Natural killer cell treated with Interleukin-12 subunit alpha and Interleukin-12 subunit beta and Interleukin-15 and Interleukin-18, amount 100 ng/mL, for 72 hours (primary cell): ENCODE data around the gene CDKN2B-AS1. TPM values are rescaled to one million over a fixed set of nuclear protein-coding genes. Genes with fewer than 3 reads are reported as not detected.

Experiments used
- ATAC-seq, 2 donors: fragments of 150-1000 bp; cut with Tn5 transposase in 1 of 2; sonication (Bioruptor Pico), chemical (Tn5 transposase) in 1 of 2; 2 replicates each; pipeline ENCODE4 v1.10.0; 2021
- DNase-seq: peaks from one replicate; pipeline ENCODE4 v3.0.0; 2022; ENCODE audit warnings: low spot score
- H3K27ac Mint-ChIP-seq, 2 donors: 1 replicate in 1 of 2; 2 replicates in 1 of 2; pipeline ENCODE4 v1.8.0; 2022; ENCODE audit warnings: mixed read lengths in 2 of 2, mild to moderate bottlenecking in 1 of 2, moderate library complexity in 1 of 2
- H3K27me3 Mint-ChIP-seq, 2 donors: 1 replicate in 1 of 2; 2 replicates in 1 of 2; pipeline ENCODE4 v1.8.0; 2022; ENCODE audit warnings: mixed read lengths in 2 of 2
- H3K36me3 Mint-ChIP-seq: one replicate; pipeline ENCODE4 v1.8.0; 2022; ENCODE audit warnings: mixed read lengths
- H3K4me1 Mint-ChIP-seq, 2 donors: 1 replicate in 1 of 2; 2 replicates in 1 of 2; pipeline ENCODE4 v1.8.0; 2022; ENCODE audit warnings: low read depth in 2 of 2, mixed read lengths in 2 of 2, mild to moderate bottlenecking in 1 of 2
- H3K4me3 Mint-ChIP-seq: one replicate; pipeline ENCODE4 v1.8.0; 2022; ENCODE audit warnings: mixed read lengths
- H3K9me3 Mint-ChIP-seq: 2 replicates; pipeline ENCODE4 v1.8.0; 2022; ENCODE audit warnings: mixed read lengths
- total RNA-seq, 2 donors: library from RNA; stranded (reverse); gene quantifications; one replicate each; pipeline ENCODE4 v1.2.3, GENCODE V29; 2022

The CDKN2B-AS1 gene
- total RNA-seq, 2 donors from 2014 or later, result 2.0 to 2.4 TPM

- DNase-seq (no peak), ATAC-seq (peak; percentile 66 to 81)
- H3K9me3 Mint-ChIP-seq, result no peaks in the 10 kb centered on the region
- H3K36me3 Mint-ChIP-seq, result no peaks in the 10 kb centered on the region
- H3K4me1 Mint-ChIP-seq, result peaks cover 5 to 7% of the 10 kb centered on the region in 2 donors
- H3K27ac Mint-ChIP-seq, result no peak overlapping the region
- no peak overlapping the region for H3K4me3 Mint-ChIP-seq
- peaks cover 0 to 3% of the 10 kb centered on the region in 2 donors for H3K27me3 Mint-ChIP-seq
Observed at GRCh38 chr9:22073349-22073748, 78.8 kb downstream of the CDKN2B-AS1 start.

DNA sequence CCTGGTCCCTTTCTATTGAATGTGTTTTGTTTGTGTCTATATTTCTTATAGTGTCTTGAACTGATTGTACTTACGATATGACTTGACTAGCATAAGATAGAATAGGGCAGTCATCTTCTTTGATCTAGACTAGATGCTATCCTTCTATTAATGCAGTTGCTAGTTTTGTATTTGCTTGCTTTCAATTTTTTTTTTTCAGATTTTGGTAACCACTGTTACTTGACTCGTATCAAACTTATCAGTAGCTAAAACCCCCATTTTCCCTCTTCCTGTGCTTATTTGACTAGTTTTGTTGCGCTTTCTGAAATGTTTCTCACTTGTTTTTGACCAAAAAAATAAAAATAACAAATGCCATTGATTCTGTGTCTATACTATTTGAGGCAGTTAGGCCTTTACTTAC is 83.5 kb downstream of the CDKN2B-AS1 start:
- H3K27ac Mint-ChIP-seq, result peak overlapping the region in 1 of 2 donors; percentile 35
- peaks cover 5% of the 10 kb centered on the region for H3K36me3 Mint-ChIP-seq
- H3K27me3 Mint-ChIP-seq, result peaks cover 3% of the 10 kb centered on the region in 2 donors
- no peaks in the 10 kb centered on the region for H3K9me3 Mint-ChIP-seq
- DNase-seq, result no peak
- no peak overlapping the region for H3K4me3 Mint-ChIP-seq
- ATAC-seq, result no peak
- peaks cover 17 to 23% of the 10 kb centered on the region in 2 donors for H3K4me1 Mint-ChIP-seq

- Mint-ChIP-seq H3K9me3 (no peaks in the 10 kb centered on the region), H3K36me3 (peaks cover 5% of the 10 kb centered on the region), H3K27me3 (peaks cover 6 to 8% of the 10 kb centered on the region in 2 donors), H3K4me1 (peaks cover 17 to 23% of the 10 kb centered on the region in 2 donors), H3K27ac (peak overlapping the region; percentile 35 to 79), H3K4me3 (peak overlapping the region; percentile 62)
- ATAC-seq (peak; percentile 95 to 98), DNase-seq (no peak)
Observed at GRCh38 chr9:22079873-22080341, 85.3 kb downstream of the CDKN2B-AS1 start.

DNA sequence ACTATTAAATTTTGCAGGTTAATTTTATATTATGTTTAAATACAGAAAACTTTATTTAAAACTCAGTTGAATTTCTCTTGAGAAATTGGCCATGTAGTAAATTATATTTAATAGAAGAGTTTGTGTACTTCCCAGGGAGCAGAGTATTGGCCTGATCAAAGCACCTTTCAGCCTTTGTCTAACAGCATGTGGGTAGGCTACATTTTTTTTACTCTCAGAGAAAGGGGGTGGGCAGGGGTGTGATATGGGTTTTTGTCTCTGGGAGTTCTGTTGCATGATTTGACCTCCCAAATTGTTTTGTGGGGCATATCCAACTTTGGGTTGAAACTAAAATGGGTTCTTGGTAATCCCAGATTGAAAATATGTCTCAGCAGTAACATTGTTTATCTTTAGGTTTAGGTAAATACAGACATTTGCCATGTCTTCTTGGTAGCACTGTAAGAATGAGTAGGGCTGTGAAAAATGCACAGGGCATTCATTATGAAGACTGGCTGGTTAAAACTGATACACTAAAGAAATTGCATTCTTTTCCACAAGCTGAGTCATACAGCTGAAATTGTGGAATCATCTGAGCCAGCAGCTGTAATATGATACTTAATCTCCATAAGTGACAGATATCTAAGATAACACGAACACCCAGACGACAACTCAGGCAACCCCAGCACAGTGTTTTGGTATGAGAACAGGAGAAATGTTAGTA is 89.9 kb downstream of the CDKN2B-AS1 start:
- peaks cover 3 to 8% of the 10 kb centered on the region in 2 donors for H3K27me3 Mint-ChIP-seq

DNA sequence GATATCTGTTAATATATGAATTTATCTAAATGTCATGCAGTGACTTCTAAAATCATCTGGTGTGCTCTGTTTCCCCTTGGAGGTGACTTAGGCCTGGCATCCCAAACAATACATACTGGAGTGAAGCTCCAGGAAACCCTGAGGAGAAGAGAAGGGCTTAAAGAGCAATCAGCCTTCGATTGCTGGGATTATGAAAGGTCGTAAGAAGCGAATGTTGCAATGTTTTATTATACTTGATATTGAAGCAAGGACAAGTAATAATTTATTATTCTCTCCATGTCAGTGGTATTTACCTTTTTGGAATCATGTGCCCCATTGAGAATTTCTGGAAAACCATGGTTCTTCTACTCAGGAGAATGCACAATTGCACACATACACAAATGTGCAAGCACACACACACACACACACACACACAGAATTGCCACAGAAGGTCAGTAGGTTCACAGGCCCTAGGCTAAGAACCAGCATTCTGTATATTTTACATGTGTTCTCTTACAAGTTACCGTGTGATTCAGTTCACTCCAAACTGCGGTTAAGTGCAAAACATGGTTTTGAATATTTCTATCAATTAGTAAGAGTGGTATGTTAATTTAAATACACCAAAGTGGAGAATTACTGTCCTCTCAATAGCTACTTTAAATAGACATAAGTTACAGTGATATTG is 93.6 kb downstream of the CDKN2B-AS1 start:
- ATAC-seq (no peak), DNase-seq (no peak)
- H3K27me3 Mint-ChIP-seq, result peaks cover 8 to 9% of the 10 kb centered on the region in 2 donors
- peaks cover 5% of the 10 kb centered on the region for H3K36me3 Mint-ChIP-seq
- H3K4me1 Mint-ChIP-seq, result no peaks in the 10 kb centered on the region
- no peak overlapping the region for H3K4me3 Mint-ChIP-seq
- peaks cover 4% of the 10 kb centered on the region for H3K9me3 Mint-ChIP-seq
- no peak overlapping the region for H3K27ac Mint-ChIP-seq

More for the DNA sequence above, 89.9 kb downstream of the CDKN2B-AS1 start:
- no peak overlapping the region for H3K27ac Mint-ChIP-seq
- H3K4me3 Mint-ChIP-seq, result no peak overlapping the region
- ATAC-seq (no peak), DNase-seq (no peak)
- peaks cover 10% of the 10 kb centered on the region in 2 donors for H3K4me1 Mint-ChIP-seq
- no peaks in the 10 kb centered on the region for H3K9me3 Mint-ChIP-seq
- H3K36me3 Mint-ChIP-seq, result peaks cover 5% of the 10 kb centered on the region

DNA sequence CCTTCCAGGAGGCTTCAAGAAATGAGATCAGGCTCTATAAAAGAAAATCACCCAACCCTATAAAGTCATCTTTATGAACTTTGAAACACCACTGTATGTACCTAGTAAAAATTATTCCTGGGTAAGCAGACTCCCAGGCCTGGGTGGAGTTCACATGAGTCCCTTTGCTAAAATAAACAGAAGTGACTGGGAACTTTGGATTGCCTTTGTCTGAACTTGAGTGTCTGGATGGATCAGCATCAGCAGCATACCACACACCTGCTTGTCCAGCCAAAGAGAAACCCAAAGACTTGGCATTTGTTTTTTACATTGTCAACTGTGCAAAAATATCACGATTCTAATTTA is 94.1 kb downstream of the CDKN2B-AS1 start:
- peaks cover 4% of the 10 kb centered on the region for H3K9me3 Mint-ChIP-seq
- H3K27ac Mint-ChIP-seq, result no peak overlapping the region
- peaks cover 5 to 8% of the 10 kb centered on the region in 2 donors for H3K27me3 Mint-ChIP-seq
- no peaks in the 10 kb centered on the region for H3K4me1 Mint-ChIP-seq
- no peak for ATAC-seq
- H3K4me3 Mint-ChIP-seq, result no peak overlapping the region
- peaks cover 5% of the 10 kb centered on the region for H3K36me3 Mint-ChIP-seq
- DNase-seq, result no peak

GRCh38 chr9:22097707-22098106 is 103.1 kb downstream of the CDKN2B-AS1 start:
- Mint-ChIP-seq H3K36me3 (peaks cover 3% of the 10 kb centered on the region), H3K27ac (no peak overlapping the region), H3K4me3 (no peak overlapping the region), H3K9me3 (peaks cover 2% of the 10 kb centered on the region), H3K4me1 (peaks cover 0 to 17% of the 10 kb centered on the region in 2 donors), H3K27me3 (peaks cover 4 to 12% of the 10 kb centered on the region in 2 donors)
- DNase-seq (no peak), ATAC-seq (peak; percentile 60 to 86)

GRCh38 chr9:22098643-22099332 is 104.2 kb downstream of the CDKN2B-AS1 start:
- Mint-ChIP-seq H3K9me3 (no peaks in the 10 kb centered on the region), H3K27me3 (peaks cover 0 to 9% of the 10 kb centered on the region in 2 donors), H3K4me1 (peaks cover 0 to 17% of the 10 kb centered on the region in 2 donors), H3K36me3 (no peaks in the 10 kb centered on the region), H3K27ac (no peak overlapping the region), H3K4me3 (no peak overlapping the region)
- DNase-seq (no peak), ATAC-seq (no peak)

DNA sequence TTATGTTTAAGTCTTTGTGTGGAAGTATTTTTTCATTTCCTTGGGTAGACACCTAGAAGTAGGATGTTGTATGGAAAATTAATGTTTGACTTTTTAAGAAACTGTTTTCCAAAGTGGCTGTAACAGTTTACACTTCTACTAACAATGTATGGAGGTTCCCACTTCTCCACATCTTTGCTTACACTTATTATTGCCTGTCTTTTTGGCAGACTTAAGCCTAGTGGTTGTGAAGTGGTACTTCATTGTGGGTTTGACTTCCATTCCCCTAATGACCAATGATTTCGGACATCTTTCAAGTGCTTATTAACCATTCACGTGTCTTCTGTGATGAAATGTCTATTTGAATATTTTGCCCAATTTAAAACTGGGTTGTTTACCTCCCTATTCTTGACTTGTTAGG is 106.0 kb downstream of the CDKN2B-AS1 start:
- no peaks in the 10 kb centered on the region for H3K36me3 Mint-ChIP-seq
- peaks cover 0 to 29% of the 10 kb centered on the region in 2 donors for H3K4me1 Mint-ChIP-seq
- ATAC-seq (no peak), DNase-seq (no peak)
- H3K9me3 Mint-ChIP-seq, result no peaks in the 10 kb centered on the region
- peaks cover 0 to 11% of the 10 kb centered on the region in 2 donors for H3K27me3 Mint-ChIP-seq
- no peak overlapping the region for H3K27ac Mint-ChIP-seq
- no peak overlapping the region for H3K4me3 Mint-ChIP-seq

DNA sequence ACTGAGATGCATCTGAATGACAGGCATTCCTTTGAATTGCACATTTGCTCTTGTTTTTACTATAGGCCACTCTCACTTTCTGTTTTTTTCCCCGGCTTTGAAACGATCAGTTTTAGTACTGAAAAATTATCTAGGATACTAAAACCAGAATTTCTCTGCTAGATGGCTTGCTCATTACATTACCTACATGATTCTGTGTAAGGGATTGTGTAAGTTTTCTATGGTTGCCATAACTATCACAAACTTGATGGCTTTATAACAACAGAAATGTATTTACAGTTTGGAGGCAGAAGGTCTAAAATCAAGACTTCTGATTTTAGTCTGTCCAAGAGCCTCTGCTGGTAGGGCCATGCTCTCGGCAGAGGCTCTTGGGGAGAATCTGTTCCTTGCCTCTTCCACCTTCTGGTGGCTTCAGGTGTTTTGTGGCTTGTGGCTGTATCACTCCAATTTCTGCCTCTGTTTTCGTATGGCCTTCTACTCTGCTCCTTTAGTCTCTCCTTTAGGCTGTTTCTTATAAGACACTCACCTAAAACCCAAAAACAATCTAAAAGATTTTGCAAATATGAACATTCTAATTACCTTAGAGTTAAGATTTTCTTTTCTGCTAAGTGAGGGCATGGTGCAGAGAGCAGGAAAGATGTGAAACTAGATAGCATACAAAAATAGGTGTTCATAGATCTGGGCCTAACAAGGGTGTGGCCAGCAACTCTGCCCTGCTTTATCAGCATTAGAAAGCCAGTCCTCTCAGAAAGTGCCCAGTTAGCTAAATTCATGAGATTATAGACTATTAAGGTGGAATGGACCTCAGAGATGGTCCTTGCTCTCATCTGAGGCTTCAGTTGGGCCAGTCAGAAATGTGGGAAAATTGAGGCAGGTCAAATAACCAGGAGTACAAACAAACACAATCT is 107.8 kb downstream of the CDKN2B-AS1 start:
- Mint-ChIP-seq H3K27me3 (peaks cover 0 to 11% of the 10 kb centered on the region in 2 donors), H3K4me3 (no peak overlapping the region), H3K27ac (no peak overlapping the region), H3K36me3 (no peaks in the 10 kb centered on the region), H3K9me3 (no peaks in the 10 kb centered on the region), H3K4me1 (peaks cover 0 to 24% of the 10 kb centered on the region in 2 donors)
- ATAC-seq, result peak in 1 of 2 donors; percentile 26
- no peak for DNase-seq

DNA sequence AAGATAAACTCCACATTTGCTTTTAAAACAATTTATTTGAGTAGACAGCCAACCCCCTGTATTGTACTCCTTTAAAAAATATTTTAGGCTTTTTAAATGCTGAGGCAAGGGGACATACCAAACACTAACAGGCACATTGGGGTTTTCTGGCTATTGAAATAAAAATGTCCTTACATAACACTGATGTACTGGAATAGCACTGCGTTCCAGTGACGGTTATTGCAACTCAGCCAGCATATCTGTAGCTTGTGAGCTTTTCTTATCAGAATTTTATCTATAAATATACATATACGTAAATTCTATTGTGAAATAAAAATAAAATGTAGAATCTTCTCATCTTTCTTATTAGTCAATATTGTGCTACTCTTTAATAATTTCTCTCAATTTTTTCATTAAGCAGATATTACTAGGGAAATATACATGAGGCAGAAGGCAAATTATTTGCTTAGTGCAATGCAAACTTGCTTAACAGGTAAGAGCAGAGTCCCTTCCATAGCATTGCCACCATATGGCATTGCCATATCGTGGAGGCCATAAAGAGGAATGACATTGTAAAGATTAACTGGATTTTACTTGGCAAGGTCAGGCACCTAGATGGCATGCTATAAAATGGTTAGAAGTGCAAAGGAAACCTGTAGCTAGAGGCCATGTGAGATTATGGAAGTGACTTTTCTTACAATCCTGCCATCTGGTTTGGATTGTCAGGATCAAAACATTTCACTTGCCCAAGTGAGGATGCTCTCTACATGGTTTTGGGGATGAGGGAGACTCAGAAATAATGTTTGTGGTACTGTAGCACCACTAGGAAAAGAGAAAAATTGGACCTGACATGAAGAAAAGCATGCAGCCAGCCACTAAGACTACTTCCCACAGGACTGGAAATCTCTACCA is 109.3 kb downstream of the CDKN2B-AS1 start:
- Mint-ChIP-seq H3K4me1 (peaks cover 0 to 19% of the 10 kb centered on the region in 2 donors), H3K9me3 (no peaks in the 10 kb centered on the region), H3K27ac (no peak overlapping the region), H3K4me3 (no peak overlapping the region), H3K27me3 (peaks cover 0 to 8% of the 10 kb centered on the region in 2 donors), H3K36me3 (no peaks in the 10 kb centered on the region)
- ATAC-seq, result no peak
- no peak for DNase-seq

GRCh38 chr9:22105005-22105722 is 110.6 kb downstream of the CDKN2B-AS1 start:
- Mint-ChIP-seq H3K36me3 (no peaks in the 10 kb centered on the region), H3K27ac (no peak overlapping the region), H3K27me3 (peaks cover 0 to 6% of the 10 kb centered on the region in 2 donors), H3K4me1 (peaks cover 0 to 19% of the 10 kb centered on the region in 2 donors), H3K4me3 (no peak overlapping the region), H3K9me3 (no peaks in the 10 kb centered on the region)
- peak; percentile 72 to 97 for ATAC-seq
- no peak for DNase-seq
